ENCODE data around the gene AK8.

- no peak for TF ChIP-seq CTCF (IDR thresholded peaks at IDR 0.05; ENCODE audit: low read length)
- TF ChIP-seq EZH2 (IDR thresholded peaks at IDR 0.05; ENCODE audit: borderline replicate concordance, low read length), result no peak
Observed at GRCh38 chr9:132880324-132880661, 2.2 kb upstream of the AK8 start.

All from OCI-LY1 (cell line).